ENCODE results near the gene HDAC8.
"Not testable (repeated sequence)": the region's sequence is repeated elsewhere in the genome, so short reads cannot be mapped to it uniquely, and the experiment has no call there.

The HDAC8 gene

GRCh38 chrX:72460715-72461114, 111.9 kb downstream of the HDAC8 start:
- DNase-seq (ENCODE audit: low read depth): no peak

GRCh38 chrX:72449034-72449433, 123.6 kb downstream of the HDAC8 start:
- not testable (repeated sequence) for DNase-seq (ENCODE audit: low read depth)

GRCh38 chrX:72440764-72441163, 131.9 kb downstream of the HDAC8 start:
- DNase-seq (ENCODE audit: low read depth): not testable (repeated sequence)

- no peak for DNase-seq (ENCODE audit: low read depth)
Measured at GRCh38 chrX:72436010-72436409, 136.6 kb downstream of the HDAC8 start.

GRCh38 chrX:72430405-72430968, 142.2 kb downstream of the HDAC8 start:
- no peak for DNase-seq (ENCODE audit: low read depth)

GRCh38 chrX:72421797-72422196, 150.8 kb downstream of the HDAC8 start:
- no peak for DNase-seq (ENCODE audit: low read depth)

GRCh38 chrX:72409993-72410392, 162.7 kb downstream of the HDAC8 start:
- no peak for DNase-seq (ENCODE audit: low read depth)

GRCh38 chrX:72408885-72409284, 163.8 kb downstream of the HDAC8 start:
- DNase-seq (ENCODE audit: low read depth): no peak

GRCh38 chrX:72405136-72405535, 167.5 kb downstream of the HDAC8 start:
- not testable (repeated sequence) for DNase-seq (ENCODE audit: low read depth)

GRCh38 chrX:72402614-72403013, 170.0 kb downstream of the HDAC8 start:
- no peak for DNase-seq (ENCODE audit: low read depth)

GRCh38 chrX:72399816-72400215, 172.8 kb downstream of the HDAC8 start:
- DNase-seq (ENCODE audit: low read depth): no peak

- no peak for DNase-seq (ENCODE audit: low read depth)
Measured at GRCh38 chrX:72396117-72396516, 176.5 kb downstream of the HDAC8 start.

- no peak for DNase-seq (ENCODE audit: low read depth)
Measured at GRCh38 chrX:72395237-72395636, 177.4 kb downstream of the HDAC8 start.

- peak; percentile 84 for DNase-seq (ENCODE audit: low read depth)
Measured at GRCh38 chrX:72394518-72395170, 178.0 kb downstream of the HDAC8 start.

- no peak for DNase-seq (ENCODE audit: low read depth)
Measured at GRCh38 chrX:72393836-72394517, 178.7 kb downstream of the HDAC8 start.

GRCh38 chrX:72392816-72393800, 179.5 kb downstream of the HDAC8 start:
- DNase-seq (ENCODE audit: low read depth): no peak

- DNase-seq (ENCODE audit: low read depth): no peak
Measured at GRCh38 chrX:72392042-72392441, 180.6 kb downstream of the HDAC8 start.

- no peak for DNase-seq (ENCODE audit: low read depth)
Measured at GRCh38 chrX:72387247-72387646, 185.4 kb downstream of the HDAC8 start.

- no peak for DNase-seq (ENCODE audit: low read depth)
Measured at GRCh38 chrX:72382202-72382595, 190.4 kb downstream of the HDAC8 start.

- no peak for DNase-seq (ENCODE audit: low read depth)
Measured at GRCh38 chrX:72381439-72382201, 191.0 kb downstream of the HDAC8 start.

GRCh38 chrX:72376124-72376523, 196.5 kb downstream of the HDAC8 start:
- no peak for DNase-seq (ENCODE audit: low read depth)
